GM12874 (cell line): ENCODE data around the gene KLHL18.

Experiments used
- CTCF ChIP-seq: IDR thresholded peaks from 2 replicates; pipeline ENCODE4 v1.5.1; 2011; ENCODE audit warnings: low read depth, mild to moderate bottlenecking, control low read depth, low read length, moderate library complexity; ENCODE audit not compliant: insufficient read depth

Gene KLHL18

GRCh38 chr3:47314056-47314764 is 31.5 kb downstream of the KLHL18 start:
- TF ChIP-seq CTCF = no peak

GRCh38 chr3:47315069-47315647 is 32.4 kb downstream of the KLHL18 start:
- TF ChIP-seq CTCF = no peak

- TF ChIP-seq CTCF = no peak
Measured at GRCh38 chr3:47318916-47319315, 36.2 kb downstream of the KLHL18 start.

GRCh38 chr3:47319956-47320355 is 37.2 kb downstream of the KLHL18 start:
- no peak for TF ChIP-seq CTCF

- TF ChIP-seq CTCF = no peak
Measured at GRCh38 chr3:47323431-47324277, 40.9 kb downstream of the KLHL18 start.

- TF ChIP-seq CTCF = peak; percentile 69
Measured at GRCh38 chr3:47324278-47324865, 41.6 kb downstream of the KLHL18 start.

- TF ChIP-seq CTCF = no peak
Measured at GRCh38 chr3:47333907-47334306, 51.2 kb downstream of the KLHL18 start.
